H1 (cell line): ENCODE data around the gene TENT4B. TPM values are rescaled to one million over a fixed set of nuclear protein-coding genes. Genes with fewer than 3 reads are reported as not detected.

Experiments used
- CTCF ChIA-PET: fragments of 300-600 bp; sonication (Branson Sonifier 250); formaldehyde crosslinking; loops from one replicate; lab custom pipeline; 2021; ENCODE audit not compliant: partially characterized antibody; lab: Charles Lee
- POLR2A ChIA-PET: fragments of 300-600 bp; sonication (Branson Sonifier 250); formaldehyde crosslinking; loops from one replicate; lab custom pipeline; 2021; ENCODE audit warnings: inconsistent platforms; ENCODE audit not compliant: partially characterized antibody; lab: Charles Lee
- DNase-seq, 2 experiments: peaks; one replicate each; pipeline versions ENCODE4 v3.0.0 to v3.0.0-alpha.2; 2010 to 2022; ENCODE audit warnings: low spot score in 2 of 2, low read depth in 1 of 2, mixed read lengths in 1 of 2
- FAIRE-seq: peaks from 2 replicates; lab custom pipeline; 2011; peaks lifted over from hg19 to GRCh38; lab: Jason Lieb, UNC
- H2AFZ ChIP-seq: 2 replicates; pipeline ENCODE4 v1.8.1; 2012; ENCODE audit warnings: low read length, inconsistent platforms
- H2AK5ac ChIP-seq: 2 replicates; pipeline ENCODE4 v1.6.1; 2013; ENCODE audit warnings: low read depth, low read length
- H2BK120ac ChIP-seq: replicated peaks from 2 replicates; pipeline ENCODE3; 2013; ENCODE audit warnings: low read depth, low read length, inconsistent platforms
- H2BK12ac ChIP-seq: 2 replicates; pipeline ENCODE4 v1.6.1; 2013; ENCODE audit warnings: low read depth, low read length
- H2BK15ac ChIP-seq: 2 replicates; pipeline ENCODE4 v1.6.1; 2013; ENCODE audit warnings: low read length
- H2BK20ac ChIP-seq: 2 replicates; pipeline ENCODE4 v1.6.1; 2013; ENCODE audit warnings: low read length
- H2BK5ac ChIP-seq: 2 replicates; pipeline ENCODE4 v1.6.1; 2013; ENCODE audit warnings: low read depth, low read length
- H3K14ac ChIP-seq: 2 replicates; pipeline ENCODE4 v1.6.1; 2013; ENCODE audit warnings: inconsistent platforms; ENCODE audit not compliant: insufficient read length
- H3K18ac ChIP-seq: 2 replicates; pipeline ENCODE4 v1.6.1; 2013; ENCODE audit warnings: low read length; ENCODE audit errors: extremely low read depth
- H3K23ac ChIP-seq: 2 replicates; pipeline ENCODE4 v1.6.1; 2013; ENCODE audit warnings: inconsistent platforms; ENCODE audit not compliant: insufficient read length
- H3K23me2 ChIP-seq: 2 replicates; pipeline ENCODE4 v1.6.1; 2013; ENCODE audit warnings: low read depth, low read length
- H3K27ac ChIP-seq: 2 replicates; pipeline ENCODE4 v1.6.1; 2011; ENCODE audit warnings: low read depth, low read length, inconsistent platforms
- H3K27me3 ChIP-seq, 4 experiments: replicated peaks in 1 of 4; 1 replicate in 1 of 4; 2 replicates in 3 of 4; pipeline versions ENCODE4 v1.6.1 to v1.8.1; 2011 to 2013; ENCODE audit warnings: low read length in 3 of 4, mild to moderate bottlenecking in 3 of 4, inconsistent platforms in 2 of 4, mixed read lengths in 2 of 4, moderate library complexity in 1 of 4; ENCODE audit not compliant: control insufficient read depth in 3 of 4, insufficient read depth in 3 of 4; ENCODE audit errors: extremely low read depth in 1 of 4
- H3K36me3 ChIP-seq, 4 experiments: 2 replicates each; pipeline versions ENCODE4 v1.6.1 to v1.8.1; 2011 to 2013; ENCODE audit warnings: mild to moderate bottlenecking in 4 of 4, low read length in 3 of 4, moderate library complexity in 2 of 4, control low read depth in 1 of 4, inconsistent platforms in 1 of 4; ENCODE audit not compliant: insufficient read depth in 4 of 4, control insufficient read depth in 2 of 4
- H3K4ac ChIP-seq: replicated peaks from 2 replicates; pipeline ENCODE3; 2013; ENCODE audit warnings: low read length, low read depth, mixed read lengths, inconsistent platforms; ENCODE audit not compliant: insufficient read length
- H3K4me1 ChIP-seq, 4 experiments: replicated peaks in 1 of 4; 1 replicate in 1 of 4; 2 replicates in 3 of 4; pipeline versions ENCODE4 v1.6.1 to v1.8.1; 2011 to 2013; ENCODE audit warnings: low read length in 3 of 4, inconsistent platforms in 2 of 4, mixed read lengths in 1 of 4; ENCODE audit not compliant: insufficient read depth in 4 of 4, control insufficient read depth in 3 of 4
- H3K4me2 ChIP-seq, 2 experiments: 2 replicates each; pipeline versions ENCODE4 v1.6.1 to v1.8.1; 2011 to 2013; ENCODE audit warnings: low read depth in 2 of 2, low read length in 2 of 2, control low read depth in 1 of 2, inconsistent platforms in 1 of 2, mild to moderate bottlenecking in 1 of 2; ENCODE audit not compliant: insufficient read depth in 1 of 2
- H3K4me3 ChIP-seq, 4 experiments: fragments of 200-600, 300-600 bp in 1 of 4; sonication (generic), shearing (Covaris generic), sonication (Bioruptor Twin) in 1 of 4; 2 replicates each; pipeline versions ENCODE4 v1.5.1 to v1.8.1; 2011 to 2016; ENCODE audit warnings: low read length in 4 of 4, low read depth in 3 of 4, control low read depth in 2 of 4, inconsistent platforms in 2 of 4, mild to moderate bottlenecking in 2 of 4, mixed read lengths in 1 of 4, moderate library complexity in 1 of 4; ENCODE audit not compliant: insufficient read depth in 2 of 4; ENCODE audit errors: extremely low read depth in 1 of 4
- H3K56ac ChIP-seq: replicated peaks from 2 replicates; pipeline ENCODE3; 2013; ENCODE audit warnings: low read depth, mild to moderate bottlenecking, mixed read lengths, low read length, inconsistent platforms; ENCODE audit not compliant: insufficient read length
- H3K79me1 ChIP-seq: 2 replicates; pipeline ENCODE4 v1.6.1; 2013; ENCODE audit warnings: low read depth, low read length, control low read depth
- H3K79me2 ChIP-seq, 2 experiments: 2 replicates each; pipeline versions ENCODE4 v1.6.1 to v1.8.1; 2012 to 2013; ENCODE audit warnings: low read length in 2 of 2, mild to moderate bottlenecking in 2 of 2, inconsistent platforms in 1 of 2; ENCODE audit not compliant: insufficient read depth in 2 of 2, control insufficient read depth in 1 of 2
- H3K9ac ChIP-seq, 4 experiments: replicated peaks in 1 of 4; 1 replicate in 1 of 4; 2 replicates in 3 of 4; pipeline versions ENCODE4 v1.6.1 to v1.8.1; 2011 to 2013; ENCODE audit warnings: low read depth in 3 of 4, low read length in 3 of 4, control low read depth in 2 of 4, mild to moderate bottlenecking in 2 of 4, moderate library complexity in 2 of 4, inconsistent platforms in 1 of 4; ENCODE audit errors: extremely low read depth in 1 of 4
- H3K9me3 ChIP-seq, 2 experiments: 2 replicates each; pipeline versions ENCODE4 v1.6.1 to v1.8.1; 2012 to 2013; ENCODE audit warnings: mild to moderate bottlenecking in 2 of 2, moderate library complexity in 2 of 2, control low read depth in 1 of 2, inconsistent platforms in 1 of 2, low read depth in 1 of 2, low read length in 1 of 2, mixed read lengths in 1 of 2; ENCODE audit not compliant: insufficient read depth in 2 of 2
- H4K20me1 ChIP-seq, 2 experiments: replicated peaks in 1 of 2; 2 replicates each; pipeline versions ENCODE3 to v1.8.1; 2011 to 2013; ENCODE audit warnings: inconsistent platforms in 2 of 2, low read length in 2 of 2, mild to moderate bottlenecking in 1 of 2; ENCODE audit not compliant: insufficient read depth in 2 of 2, control insufficient read depth in 1 of 2
- H4K5ac ChIP-seq: 2 replicates; pipeline ENCODE4 v1.6.1; 2013; ENCODE audit warnings: low read length, low read depth, mixed read lengths, inconsistent platforms; ENCODE audit not compliant: insufficient read length
- H4K8ac ChIP-seq: 2 replicates; pipeline ENCODE4 v1.8.0; 2013; ENCODE audit warnings: mild to moderate bottlenecking, moderate library complexity, low read length, inconsistent platforms; ENCODE audit not compliant: insufficient read depth; ENCODE audit errors: extremely low read depth
- H4K91ac ChIP-seq: replicated peaks from 2 replicates; pipeline ENCODE3; 2013; ENCODE audit warnings: low read length, mixed read lengths, inconsistent platforms; ENCODE audit not compliant: insufficient read length
- BCL11A ChIP-seq, 2 experiments: IDR thresholded peaks; one replicate each; pipeline ENCODE4 v1.6.1; 2011; ENCODE audit warnings: low read depth in 2 of 2, low read length in 2 of 2, mild to moderate bottlenecking in 2 of 2
- CBX8 ChIP-seq: fragments of 300-800, 300-1000 bp; sonication (generic); IDR thresholded peaks from 2 replicates; pipeline ENCODE4 v1.7.1; 2016; ENCODE audit warnings: low read depth, low read length, borderline replicate concordance
- CEBPB ChIP-seq: IDR thresholded peaks from 2 replicates; pipeline ENCODE4 v1.6.1; 2012; ENCODE audit warnings: low read depth, low read length
- EGR1 ChIP-seq: IDR thresholded peaks from 2 replicates; pipeline ENCODE4 v1.6.1; 2011; ENCODE audit warnings: low read depth, low read length, borderline replicate concordance
- EZH2 ChIP-seq: fragments of 200-600 bp; sonication (generic); IDR thresholded peaks from 2 replicates; pipeline ENCODE4 v1.7.1; 2012; ENCODE audit warnings: low read depth, mild to moderate bottlenecking, moderate library complexity, low read length, inconsistent platforms; ENCODE audit not compliant: severe bottlenecking
- GTF2F1 ChIP-seq: IDR thresholded peaks from 2 replicates; pipeline ENCODE4 v1.6.1; 2012; ENCODE audit warnings: low read depth, low read length, improper control_type of control experiment, borderline replicate concordance
- KDM1A ChIP-seq: fragments of 200-600, 300-600 bp; sonication (generic); IDR thresholded peaks from 2 replicates; pipeline ENCODE4 v1.7.1; 2016; ENCODE audit warnings: mild to moderate bottlenecking, low read length, borderline replicate concordance
- NANOG ChIP-seq: IDR thresholded peaks from 2 replicates; pipeline ENCODE4 v1.6.1; 2011; ENCODE audit warnings: low read length, low read depth, mild to moderate bottlenecking, inconsistent platforms; ENCODE audit not compliant: insufficient read depth, poor library complexity, severe bottlenecking
- POU5F1 ChIP-seq: IDR thresholded peaks from 2 replicates; pipeline ENCODE4 v1.6.1; 2011; ENCODE audit warnings: low read depth, mild to moderate bottlenecking, low read length, moderate library complexity
- SUZ12 ChIP-seq: fragments of 200-600 bp; sonication (generic); IDR thresholded peaks from 2 replicates; pipeline ENCODE4 v1.6.1; 2012; ENCODE audit warnings: mild to moderate bottlenecking, inconsistent platforms, low read length, moderate library complexity, mixed read lengths
- WGBS, 2 experiments: shearing (Covaris generic) in 1 of 2; methylation state at CpG; one replicate each; pipeline versions ENCODE4 v1.1.6 to v1.1.7; 2013 to 2015; ENCODE audit warnings: low lambda C conversion rate in 2 of 2, mixed read lengths in 2 of 2, inconsistent platforms in 1 of 2, low coverage in 1 of 2, missing lambda C conversion rate in 1 of 2; ENCODE audit not compliant: insufficient replicate concordance in 2 of 2, insufficient coverage in 1 of 2, insufficient read length in 1 of 2; ENCODE audit errors: extremely low coverage in 1 of 2, missing lambda C conversion rate in 1 of 2; 5-methylcytosine and 5-hydroxymethylcytosine counted together
- polyA plus RNA-seq, 7 experiments: library from polyadenylated mRNA; depleted of rRNA in 3 of 7; stranded (reverse) in 5 of 7; unstranded in 2 of 7; fragments of >200 nt in 5 of 7; fragments of 200-250 nt in 2 of 7; gene quantifications; 1 replicate in 5 of 7; 2 replicates in 1 of 7; 4 replicates in 1 of 7; pipeline versions ENCODE4 v1.2.1 to v1.2.3, GENCODE V29; 2011 to 2013; ENCODE audit warnings: missing spikeins in 2 of 7, mixed read lengths in 2 of 7
- total RNA-seq: library from RNA; stranded (reverse); fragmentation: NEBNext Ultra II Directional; extraction: Animal tissue kit (Norgen Biotek cat#: 25700); gene quantifications from 2 replicates; pipeline ENCODE4 v1.2.1, GENCODE V29; 2021
- TF ChIP-seq, protein P1 (sequence below): IDR thresholded peaks from 2 replicates; pipeline ENCODE4 v1.6.1; 2012; ENCODE audit warnings: low read length, inconsistent platforms

TENT4B gene
- total and polyA plus RNA-seq, 2 of the 8 experiments (the other 6 are each of a cell fraction or from before 2014, with no cell fraction given) = 4.2 to 15.7 TPM

DNA sequence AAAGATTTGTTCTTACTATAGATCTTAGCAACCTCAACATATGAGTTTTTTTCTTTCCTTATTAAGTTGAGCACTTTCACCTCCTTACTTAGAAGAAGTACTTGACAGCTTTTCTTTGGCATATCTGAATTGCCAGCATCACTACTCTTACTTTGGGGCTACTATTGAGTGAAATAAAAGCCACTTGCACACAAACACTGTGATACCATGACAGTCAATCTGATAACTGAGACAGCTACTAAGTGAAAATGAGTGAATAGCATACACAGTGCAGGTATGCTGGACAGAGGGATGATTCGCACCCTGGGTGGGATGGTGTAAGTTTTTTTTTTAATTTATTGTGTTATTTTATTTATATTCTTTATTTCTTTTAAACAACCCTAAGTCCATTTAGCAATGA is 13.5 kb upstream of the TENT4B start:
- FAIRE-seq (no peak), DNase-seq (no peak)
- no peak overlapping the region for H2BK120ac ChIP-seq
- H3K14ac ChIP-seq = no peak overlapping the region
- no peak overlapping the region for H3K56ac ChIP-seq
- no peak overlapping the region for H4K5ac ChIP-seq
- H4K8ac ChIP-seq = no peak overlapping the region
- H4K20me1 ChIP-seq = no peaks in the 10 kb centered on the region
- no peak overlapping the region for H4K91ac ChIP-seq
- no peak overlapping the region for H2AFZ ChIP-seq
- no peak overlapping the region for H2BK15ac ChIP-seq
- no peaks in the 10 kb centered on the region for H3K23me2 ChIP-seq
- no peaks in the 10 kb centered on the region for H3K36me3 ChIP-seq
- ChIA-PET POLR2A (no interaction called here), CTCF (no interaction called here)
- H3K9me3 ChIP-seq = no peaks in the 10 kb centered on the region
- no peaks in the 10 kb centered on the region for H3K27me3 ChIP-seq
- no peak overlapping the region for H3K4me2 ChIP-seq
- no peaks in the 10 kb centered on the region for H3K79me1 ChIP-seq
- H3K9ac ChIP-seq = no peak overlapping the region
- no peak overlapping the region for H2BK20ac ChIP-seq
- H2BK5ac ChIP-seq = no peak overlapping the region
- no peak overlapping the region for H2BK12ac ChIP-seq
- H3K79me2 ChIP-seq = no peaks in the 10 kb centered on the region
- H3K18ac ChIP-seq = no peak overlapping the region
- no peaks in the 10 kb centered on the region for H3K4me1 ChIP-seq
- no peak overlapping the region for H3K4ac ChIP-seq
- no peak overlapping the region for H3K23ac ChIP-seq
- H3K4me3 ChIP-seq = no peak overlapping the region
- H3K27ac ChIP-seq = no peak overlapping the region
- WGBS, 2 experiments = 78% methylated on average over 1 of the region's 1 CpG; no CpG with 5 or more reads in 1 of the 2 experiments
- no peak overlapping the region for H2AK5ac ChIP-seq
- TF ChIP-seq EZH2 = no peak
- no peak for TF ChIP-seq EGR1
- TF ChIP-seq SUZ12 = no peak
- TF ChIP-seq KDM1A = no peak
- no peak for TF ChIP-seq CBX8
- TF ChIP-seq GTF2F1 = no peak
- TF ChIP-seq BCL11A (IDR thresholded peaks at IDR 0.05; ENCODE audit: low read depth in 2 of 2, low read length in 2 of 2) = no peak
- no peak for TF ChIP-seq CEBPB
- TF ChIP-seq POU5F1 = no peak
- no peak for TF ChIP-seq NANOG
- TF ChIP-seq, protein P1, sequence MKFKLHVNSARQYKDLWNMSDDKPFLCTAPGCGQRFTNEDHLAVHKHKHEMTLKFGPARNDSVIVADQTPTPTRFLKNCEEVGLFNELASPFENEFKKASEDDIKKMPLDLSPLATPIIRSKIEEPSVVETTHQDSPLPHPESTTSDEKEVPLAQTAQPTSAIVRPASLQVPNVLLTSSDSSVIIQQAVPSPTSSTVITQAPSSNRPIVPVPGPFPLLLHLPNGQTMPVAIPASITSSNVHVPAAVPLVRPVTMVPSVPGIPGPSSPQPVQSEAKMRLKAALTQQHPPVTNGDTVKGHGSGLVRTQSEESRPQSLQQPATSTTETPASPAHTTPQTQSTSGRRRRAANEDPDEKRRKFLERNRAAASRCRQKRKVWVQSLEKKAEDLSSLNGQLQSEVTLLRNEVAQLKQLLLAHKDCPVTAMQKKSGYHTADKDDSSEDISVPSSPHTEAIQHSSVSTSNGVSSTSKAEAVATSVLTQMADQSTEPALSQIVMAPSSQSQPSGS = no peak
